ENCODE data around the gene AKAP17A. TPM values are rescaled to one million over a fixed set of nuclear protein-coding genes. Genes with fewer than 3 reads are reported as not detected.
"Not testable (repeated sequence)": the region's sequence is repeated elsewhere in the genome, so short reads cannot be mapped to it uniquely, and the experiment has no call there.

Gene AKAP17A
- total RNA-seq, 6 experiments from 2014 or later = 21.4 to 24.6 (median 23.6) TPM

GRCh38 chrX:1564750-1565683 lies 26.4 kb upstream of the AKAP17A start:
- Mint-ChIP-seq H3K4me3 (no peak overlapping the region), H3K9me3 (no peaks in the 10 kb centered on the region; the same call in 1 of the 2 replicates), H3K4me1 (ENCODE audit: low read depth) (no peaks in the 10 kb centered on the region), H3K36me3 (ENCODE audit: low read depth) (no peaks in the 10 kb centered on the region), H3K27me3 (ENCODE audit: insufficient read depth) (peaks cover 22% of the 10 kb centered on the region), H3K27ac (no peak overlapping the region)
- TF ChIP-seq, protein P1, sequence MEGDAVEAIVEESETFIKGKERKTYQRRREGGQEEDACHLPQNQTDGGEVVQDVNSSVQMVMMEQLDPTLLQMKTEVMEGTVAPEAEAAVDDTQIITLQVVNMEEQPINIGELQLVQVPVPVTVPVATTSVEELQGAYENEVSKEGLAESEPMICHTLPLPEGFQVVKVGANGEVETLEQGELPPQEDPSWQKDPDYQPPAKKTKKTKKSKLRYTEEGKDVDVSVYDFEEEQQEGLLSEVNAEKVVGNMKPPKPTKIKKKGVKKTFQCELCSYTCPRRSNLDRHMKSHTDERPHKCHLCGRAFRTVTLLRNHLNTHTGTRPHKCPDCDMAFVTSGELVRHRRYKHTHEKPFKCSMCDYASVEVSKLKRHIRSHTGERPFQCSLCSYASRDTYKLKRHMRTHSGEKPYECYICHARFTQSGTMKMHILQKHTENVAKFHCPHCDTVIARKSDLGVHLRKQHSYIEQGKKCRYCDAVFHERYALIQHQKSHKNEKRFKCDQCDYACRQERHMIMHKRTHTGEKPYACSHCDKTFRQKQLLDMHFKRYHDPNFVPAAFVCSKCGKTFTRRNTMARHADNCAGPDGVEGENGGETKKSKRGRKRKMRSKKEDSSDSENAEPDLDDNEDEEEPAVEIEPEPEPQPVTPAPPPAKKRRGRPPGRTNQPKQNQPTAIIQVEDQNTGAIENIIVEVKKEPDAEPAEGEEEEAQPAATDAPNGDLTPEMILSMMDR (IDR thresholded peaks at IDR 0.05) = no peak
- DNase-seq = no peak

DNA sequence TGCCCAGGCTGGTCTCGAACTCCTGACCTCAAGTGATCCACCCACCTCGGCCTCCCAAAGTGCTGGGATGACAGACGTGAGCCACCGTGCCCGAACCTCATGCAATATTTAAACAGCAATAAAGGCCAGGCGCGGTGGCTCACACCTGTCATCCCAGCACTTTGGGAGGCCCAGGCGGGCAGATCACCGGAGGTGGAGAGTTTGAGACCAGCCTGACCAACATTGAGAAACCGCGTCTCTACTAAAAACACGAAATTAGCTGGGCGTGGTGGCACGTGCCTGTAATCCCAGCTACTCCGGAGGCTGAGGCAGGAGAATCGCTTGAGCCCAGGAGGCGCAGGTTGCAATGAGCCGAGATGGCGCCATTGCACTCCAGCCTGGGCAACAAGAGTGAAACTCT lies 17.2 kb upstream of the AKAP17A start:
- not testable (repeated sequence) for DNase-seq; H3K27me3 Mint-ChIP-seq (ENCODE audit: insufficient read depth); H3K36me3 Mint-ChIP-seq (ENCODE audit: low read depth); H3K27ac Mint-ChIP-seq; H3K4me1 Mint-ChIP-seq (ENCODE audit: low read depth); H3K9me3 Mint-ChIP-seq; H3K4me3 Mint-ChIP-seq

GRCh38 chrX:1576201-1576992 lies 15.0 kb upstream of the AKAP17A start:
- Mint-ChIP-seq H3K4me1 (ENCODE audit: low read depth) (no peaks in the 10 kb centered on the region), H3K27ac (no peak overlapping the region), H3K4me3 (no peak overlapping the region), H3K9me3 (no peaks in the 10 kb centered on the region), H3K27me3 (ENCODE audit: insufficient read depth) (peaks cover 2% of the 10 kb centered on the region; the same call in 1 of the 2 replicates), H3K36me3 (ENCODE audit: low read depth) (no peaks in the 10 kb centered on the region)
- TF ChIP-seq, protein P1 (IDR thresholded peaks at IDR 0.05) = no peak
- no peak for DNase-seq

DNA sequence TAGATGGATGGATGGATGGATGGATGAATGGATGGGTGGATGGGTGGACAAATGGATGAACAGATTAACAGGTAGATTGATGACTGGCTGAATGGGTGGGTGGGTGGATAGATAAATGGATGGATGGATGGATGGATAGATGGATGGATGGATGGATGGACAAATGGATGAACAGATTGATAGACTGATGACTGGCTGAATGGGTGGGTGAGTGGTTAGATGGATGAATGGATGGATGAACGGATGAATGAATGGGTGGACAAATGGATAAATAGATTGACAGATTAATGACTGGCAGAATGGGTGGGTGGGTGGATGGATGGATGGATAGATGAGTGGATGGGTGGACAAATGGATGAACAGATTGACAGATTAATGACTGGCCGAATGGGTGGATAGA lies 13.6 kb upstream of the AKAP17A start:
- H3K4me1 Mint-ChIP-seq (ENCODE audit: low read depth) = peaks cover 3% of the 10 kb centered on the region
- no peak for DNase-seq
- H3K36me3 Mint-ChIP-seq (ENCODE audit: low read depth) = no peaks in the 10 kb centered on the region
- TF ChIP-seq, protein P1 (IDR thresholded peaks at IDR 0.05) = no peak
- no peak overlapping the region for H3K27ac Mint-ChIP-seq
- H3K27me3 Mint-ChIP-seq (ENCODE audit: insufficient read depth) = peaks cover 2% of the 10 kb centered on the region; the same call in 1 of the 2 replicates
- H3K9me3 Mint-ChIP-seq = no peaks in the 10 kb centered on the region
- no peak overlapping the region for H3K4me3 Mint-ChIP-seq

DNA sequence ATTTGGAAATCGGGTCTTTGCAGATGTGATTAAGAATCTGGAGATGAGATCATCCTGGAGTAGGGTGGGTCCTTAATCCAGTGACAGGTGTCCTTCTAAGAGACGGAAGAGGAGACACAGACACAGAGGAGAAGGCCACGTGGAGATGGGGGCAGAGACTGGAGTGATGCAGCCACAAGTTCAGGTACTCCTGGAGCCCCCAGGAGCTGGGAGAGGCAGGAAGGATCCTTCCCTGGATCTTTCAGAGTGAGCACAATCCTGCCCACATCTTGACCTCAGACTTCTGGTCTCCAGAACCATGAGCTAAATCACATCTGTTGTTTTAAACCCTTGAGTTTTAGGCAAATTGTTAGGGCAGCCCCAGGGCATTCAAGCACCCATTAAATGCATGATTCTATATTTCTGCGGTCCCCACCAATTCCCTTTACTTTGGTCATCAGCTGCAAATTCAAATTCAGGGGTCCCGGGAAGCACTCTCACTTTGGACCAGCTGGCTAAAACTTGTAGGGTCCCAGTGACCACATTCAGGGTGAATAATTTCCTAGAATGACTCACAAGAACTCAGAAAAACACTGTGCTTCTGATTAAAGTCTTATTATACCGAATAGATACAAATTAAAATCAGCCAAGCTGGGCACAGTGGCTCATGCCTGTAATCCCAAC lies 12.8 kb upstream of the AKAP17A start:
- H3K36me3 Mint-ChIP-seq (ENCODE audit: low read depth) = no peaks in the 10 kb centered on the region
- H3K27me3 Mint-ChIP-seq (ENCODE audit: insufficient read depth) = peaks cover 2% of the 10 kb centered on the region; the same call in 1 of the 2 replicates
- no peaks in the 10 kb centered on the region for H3K9me3 Mint-ChIP-seq
- H3K4me3 Mint-ChIP-seq = no peak overlapping the region
- H3K4me1 Mint-ChIP-seq (ENCODE audit: low read depth) = peaks cover 11% of the 10 kb centered on the region
- TF ChIP-seq, protein P1 (IDR thresholded peaks at IDR 0.05) = no peak
- no peak for DNase-seq
- no peak overlapping the region for H3K27ac Mint-ChIP-seq

All from HFFc6 (cell line).